GM23338 (cell line): ENCODE measurements around the gene CYP3A7. TPM values are rescaled to one million over a fixed set of nuclear protein-coding genes. Genes with fewer than 3 reads are reported as not detected.

Experiments
- ATAC-seq: fragments of 200-7000 bp; cut with Tn5 transposase; 3 replicates; pipeline ENCODE4 v1.9.1; 2020
- DNase-seq: peaks from one replicate; pipeline ENCODE4 v3.0.0-alpha.2; 2015; ENCODE audit warnings: low spot score
- H2AFZ ChIP-seq: fragments of 200-600 bp; sonication (generic); 2 replicates; pipeline ENCODE4 v1.8.0; 2016; ENCODE audit warnings: antibody characterized with exemption, mild to moderate bottlenecking, moderate library complexity
- H3F3A ChIP-seq: fragments of 200-600 bp; sonication (generic); replicated peaks from 2 replicates; pipeline ENCODE4 v1.8.0; 2017; ENCODE audit warnings: antibody characterized with exemption, mixed run types, low read depth
- H3K27ac ChIP-seq: fragments of 200-600 bp; sonication (generic); 2 replicates; pipeline ENCODE4 v1.6.1; 2016; ENCODE audit warnings: low read depth
- H3K27me3 ChIP-seq: fragments of 200-600 bp; sonication (generic); 2 replicates; pipeline ENCODE4 v1.8.0; 2016; ENCODE audit warnings: mild to moderate bottlenecking, mixed run types, moderate library complexity; ENCODE audit not compliant: insufficient read depth
- H3K36me3 ChIP-seq: fragments of 200-600 bp; sonication (generic); 2 replicates; pipeline ENCODE4 v1.8.0; 2016; ENCODE audit warnings: mild to moderate bottlenecking; ENCODE audit not compliant: insufficient read depth
- H3K4me1 ChIP-seq: fragments of 200-600 bp; sonication (generic); 2 replicates; pipeline ENCODE4 v1.8.0; 2016; ENCODE audit warnings: mild to moderate bottlenecking, moderate library complexity; ENCODE audit not compliant: insufficient read depth
- H3K4me2 ChIP-seq: fragments of 200-600 bp; sonication (generic); 2 replicates; pipeline ENCODE4 v1.7.1; 2017; ENCODE audit warnings: mixed run types
- H3K4me3 ChIP-seq: fragments of 200-600 bp; sonication (generic); 2 replicates; pipeline ENCODE4 v1.6.1; 2016; ENCODE audit warnings: mixed run types
- H3K79me2 ChIP-seq: fragments of 200-600 bp; sonication (generic); replicated peaks from 2 replicates; pipeline ENCODE4 v1.8.0; 2017; ENCODE audit warnings: mild to moderate bottlenecking; ENCODE audit not compliant: insufficient read depth
- H3K9me2 ChIP-seq: fragments of 200-600 bp; sonication (generic); 2 replicates; pipeline ENCODE4 v1.8.0; 2017; ENCODE audit not compliant: insufficient read depth
- H4K20me1 ChIP-seq: fragments of 200-600 bp; sonication (generic); replicated peaks from 2 replicates; pipeline ENCODE4 v1.8.0; 2017; ENCODE audit warnings: mild to moderate bottlenecking; ENCODE audit not compliant: insufficient read depth
- H3K27ac Mint-ChIP-seq: 2 replicates; pipeline ENCODE4 v1.8.0; 2020; ENCODE audit warnings: inconsistent platforms, mild to moderate bottlenecking, moderate library complexity, mixed read lengths
- H3K27me3 Mint-ChIP-seq: 3 replicates; pipeline ENCODE4 v1.8.0; 2022; ENCODE audit warnings: low read depth, mild to moderate bottlenecking, moderate library complexity, mixed read lengths, inconsistent platforms; ENCODE audit not compliant: insufficient read depth, poor library complexity
- H3K36me3 Mint-ChIP-seq: 3 replicates; pipeline ENCODE4 v1.8.0; 2021; ENCODE audit warnings: low read depth, mild to moderate bottlenecking, inconsistent platforms, moderate library complexity, mixed read lengths
- H3K4me1 Mint-ChIP-seq: 3 replicates; pipeline ENCODE4 v1.8.0; 2020; ENCODE audit warnings: mild to moderate bottlenecking, inconsistent platforms, mixed read lengths
- H3K4me3 Mint-ChIP-seq: 3 replicates; pipeline ENCODE4 v1.8.0; 2021; ENCODE audit warnings: moderate library complexity, mild to moderate bottlenecking, inconsistent platforms, mixed read lengths
- H3K9me3 Mint-ChIP-seq: 3 replicates; pipeline ENCODE4 v1.8.0; 2020; ENCODE audit warnings: moderate library complexity, mild to moderate bottlenecking, inconsistent platforms, mixed read lengths
- CREB1 ChIP-seq: fragments of 250-450 bp; sonication (Bioruptor Pico); IDR thresholded peaks from 2 replicates; pipeline ENCODE4 v1.5.0; 2020; ENCODE audit warnings: low read depth, mild to moderate bottlenecking, moderate library complexity
- ETS1 ChIP-seq: IDR thresholded peaks from 2 replicates; pipeline ENCODE4 v1.6.1; 2016; ENCODE audit warnings: antibody characterized with exemption
- EZH2 ChIP-seq: fragments of 200-600 bp; sonication (generic); IDR thresholded peaks from one replicate; pipeline ENCODE4 v1.8.0; 2017; ENCODE audit warnings: antibody characterized with exemption, mild to moderate bottlenecking, low read depth; ENCODE audit not compliant: unreplicated experiment
- EZH2phosphoT487 ChIP-seq: fragments of 200-600 bp; sonication (generic); IDR thresholded peaks from one replicate; pipeline ENCODE4 v1.8.1; 2018; ENCODE audit warnings: antibody characterized with exemption; ENCODE audit not compliant: unreplicated experiment
- JUNB ChIP-seq: IDR thresholded peaks from one replicate; pipeline ENCODE4 v1.6.1; 2016; ENCODE audit warnings: antibody characterized with exemption; ENCODE audit not compliant: unreplicated experiment
- NANOG ChIP-seq: IDR thresholded peaks from 2 replicates; pipeline ENCODE4 v1.6.1; 2016; ENCODE audit warnings: antibody characterized with exemption, borderline replicate concordance
- POLR2AphosphoS5 ChIP-seq: IDR thresholded peaks from 2 replicates; pipeline ENCODE4 v1.6.1; 2016; ENCODE audit warnings: antibody characterized with exemption, low read depth
- STAT1 ChIP-seq: IDR thresholded peaks from one replicate; pipeline ENCODE4 v1.6.1; 2016; ENCODE audit warnings: antibody characterized with exemption; ENCODE audit not compliant: unreplicated experiment
- ZNF114 ChIP-seq: fragments of 250-450 bp; sonication (Bioruptor Pico); IDR thresholded peaks from 2 replicates; pipeline ENCODE4 v1.5.0; 2020; ENCODE audit warnings: mild to moderate bottlenecking, moderate library complexity
- ZNF331 ChIP-seq: fragments of 250-450 bp; sonication (Bioruptor Pico); IDR thresholded peaks from 2 replicates; pipeline ENCODE4 v1.5.0; 2020; ENCODE audit warnings: low read depth, mild to moderate bottlenecking, moderate library complexity
- polyA plus RNA-seq: library from polyadenylated mRNA; unstranded; fragments of >200 nt; fragmentation: Nextera tagmentation; extraction: Ambion mirVana; gene quantifications from 2 replicates; pipeline ENCODE4 v1.2.1, GENCODE V29; 2016
- total RNA-seq: library from RNA; depleted of rRNA; stranded (reverse); fragments of >200 nt; shearing (Covaris generic); gene quantifications from 2 replicates; pipeline ENCODE4 v1.2.3, GENCODE V29; 2014
- TF ChIP-seq, protein P1 (sequence below): IDR thresholded peaks from one replicate; pipeline ENCODE4 v1.6.1; 2018; ENCODE audit warnings: antibody characterized with exemption; ENCODE audit not compliant: unreplicated experiment
- TF ChIP-seq, protein P2 (sequence below): fragments of 250-450 bp; sonication (Bioruptor Pico); IDR thresholded peaks from 2 replicates; pipeline ENCODE4 v1.5.0; 2020; ENCODE audit warnings: mild to moderate bottlenecking, moderate library complexity
- TF ChIP-seq, protein P3 (sequence below), 2 experiments: fragments of 200-600 bp in 1 of 2; sonication (generic) in 1 of 2; conservative IDR thresholded peaks; 2 replicates each; pipeline versions ENCODE4 v1.5.1 to v1.6.1; 2016 to 2017; ENCODE audit warnings: antibody characterized with exemption in 2 of 2, low read depth in 2 of 2, mild to moderate bottlenecking in 2 of 2, moderate library complexity in 1 of 2

CYP3A7 gene
- total and polyA plus RNA-seq, 2 experiments from 2014 or later: 0.19 TPM; not detected in 1

DNA sequence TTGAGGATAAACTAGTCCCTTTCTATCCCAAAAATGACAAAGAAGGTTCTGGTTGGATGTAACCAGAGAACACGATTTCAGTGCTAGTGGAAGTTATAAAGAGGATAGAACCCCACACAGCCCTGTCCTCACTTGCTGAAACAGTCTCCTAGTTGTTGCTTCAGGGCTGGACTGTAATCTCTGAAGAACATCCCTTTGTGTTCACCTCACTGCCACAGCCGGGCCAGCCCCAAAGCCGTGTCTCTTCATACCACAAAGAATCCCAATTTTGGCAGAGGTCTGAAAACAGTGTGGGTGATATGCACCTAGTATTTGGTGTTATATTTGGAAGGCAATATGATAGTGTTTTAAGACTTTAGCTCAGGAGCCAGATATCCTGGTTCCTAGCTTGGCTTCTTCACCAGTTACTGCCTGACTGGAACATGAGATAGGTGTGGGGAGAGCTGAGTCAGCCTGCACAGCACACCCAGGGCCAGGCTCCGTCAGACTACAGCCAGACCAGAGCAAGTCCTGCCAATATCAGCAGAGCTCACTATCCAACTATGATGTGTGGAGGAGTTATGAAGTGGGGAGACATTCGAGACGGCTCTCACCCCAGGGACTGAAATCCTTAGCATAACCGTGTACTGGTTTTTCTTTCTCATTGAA, 27.8 kb upstream of the CYP3A7 start (continued):
- TF ChIP-seq NANOG (no peak), ZNF114 (CRISPR knock-in tag) (no peak), EZH2phosphoT487 (no peak), ZNF331 (CRISPR knock-in tag) (no peak), STAT1 (no peak), EZH2 (no peak)

GRCh38 chr7:99755085-99755484, 20.1 kb upstream of the CYP3A7 start:
- Histone ChIP-seq H3K4me3 (no peak overlapping the region), H3K79me2 (no peaks in the 10 kb centered on the region), H3K27ac (no peak overlapping the region), H3K9me2 (no peaks in the 10 kb centered on the region; the same call in 1 of the 2 replicates), H2AFZ (no peak overlapping the region), H3F3A (no peaks in the 10 kb centered on the region), H3K4me1 (no peaks in the 10 kb centered on the region), H3K27me3 (no peaks in the 10 kb centered on the region), H3K36me3 (no peaks in the 10 kb centered on the region), H4K20me1 (no peaks in the 10 kb centered on the region), H3K4me2 (no peak overlapping the region)
- Mint-ChIP-seq H3K27ac (no peak overlapping the region), H3K9me3 (no peaks in the 10 kb centered on the region), H3K36me3 (no peaks in the 10 kb centered on the region), H3K4me3 (no peak overlapping the region), H3K27me3 (peaks cover 3% of the 10 kb centered on the region), H3K4me1 (peaks cover 4% of the 10 kb centered on the region; the same call in 2 of the 3 replicates)
- DNase-seq (no peak), ATAC-seq (no peak)
- no peak for TF ChIP-seq EZH2
- no peak for TF ChIP-seq CREB1 (CRISPR knock-in tag)
- no peak for TF ChIP-seq POLR2AphosphoS5
- no peak for TF ChIP-seq NANOG
- no peak for TF ChIP-seq EZH2phosphoT487
- TF ChIP-seq ETS1: no peak
- no peak for TF ChIP-seq JUNB
- TF ChIP-seq, protein P1, sequence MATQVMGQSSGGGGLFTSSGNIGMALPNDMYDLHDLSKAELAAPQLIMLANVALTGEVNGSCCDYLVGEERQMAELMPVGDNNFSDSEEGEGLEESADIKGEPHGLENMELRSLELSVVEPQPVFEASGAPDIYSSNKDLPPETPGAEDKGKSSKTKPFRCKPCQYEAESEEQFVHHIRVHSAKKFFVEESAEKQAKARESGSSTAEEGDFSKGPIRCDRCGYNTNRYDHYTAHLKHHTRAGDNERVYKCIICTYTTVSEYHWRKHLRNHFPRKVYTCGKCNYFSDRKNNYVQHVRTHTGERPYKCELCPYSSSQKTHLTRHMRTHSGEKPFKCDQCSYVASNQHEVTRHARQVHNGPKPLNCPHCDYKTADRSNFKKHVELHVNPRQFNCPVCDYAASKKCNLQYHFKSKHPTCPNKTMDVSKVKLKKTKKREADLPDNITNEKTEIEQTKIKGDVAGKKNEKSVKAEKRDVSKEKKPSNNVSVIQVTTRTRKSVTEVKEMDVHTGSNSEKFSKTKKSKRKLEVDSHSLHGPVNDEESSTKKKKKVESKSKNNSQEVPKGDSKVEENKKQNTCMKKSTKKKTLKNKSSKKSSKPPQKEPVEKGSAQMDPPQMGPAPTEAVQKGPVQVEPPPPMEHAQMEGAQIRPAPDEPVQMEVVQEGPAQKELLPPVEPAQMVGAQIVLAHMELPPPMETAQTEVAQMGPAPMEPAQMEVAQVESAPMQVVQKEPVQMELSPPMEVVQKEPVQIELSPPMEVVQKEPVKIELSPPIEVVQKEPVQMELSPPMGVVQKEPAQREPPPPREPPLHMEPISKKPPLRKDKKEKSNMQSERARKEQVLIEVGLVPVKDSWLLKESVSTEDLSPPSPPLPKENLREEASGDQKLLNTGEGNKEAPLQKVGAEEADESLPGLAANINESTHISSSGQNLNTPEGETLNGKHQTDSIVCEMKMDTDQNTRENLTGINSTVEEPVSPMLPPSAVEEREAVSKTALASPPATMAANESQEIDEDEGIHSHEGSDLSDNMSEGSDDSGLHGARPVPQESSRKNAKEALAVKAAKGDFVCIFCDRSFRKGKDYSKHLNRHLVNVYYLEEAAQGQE: no peak
- no peak for TF ChIP-seq STAT1
- TF ChIP-seq, protein P2, sequence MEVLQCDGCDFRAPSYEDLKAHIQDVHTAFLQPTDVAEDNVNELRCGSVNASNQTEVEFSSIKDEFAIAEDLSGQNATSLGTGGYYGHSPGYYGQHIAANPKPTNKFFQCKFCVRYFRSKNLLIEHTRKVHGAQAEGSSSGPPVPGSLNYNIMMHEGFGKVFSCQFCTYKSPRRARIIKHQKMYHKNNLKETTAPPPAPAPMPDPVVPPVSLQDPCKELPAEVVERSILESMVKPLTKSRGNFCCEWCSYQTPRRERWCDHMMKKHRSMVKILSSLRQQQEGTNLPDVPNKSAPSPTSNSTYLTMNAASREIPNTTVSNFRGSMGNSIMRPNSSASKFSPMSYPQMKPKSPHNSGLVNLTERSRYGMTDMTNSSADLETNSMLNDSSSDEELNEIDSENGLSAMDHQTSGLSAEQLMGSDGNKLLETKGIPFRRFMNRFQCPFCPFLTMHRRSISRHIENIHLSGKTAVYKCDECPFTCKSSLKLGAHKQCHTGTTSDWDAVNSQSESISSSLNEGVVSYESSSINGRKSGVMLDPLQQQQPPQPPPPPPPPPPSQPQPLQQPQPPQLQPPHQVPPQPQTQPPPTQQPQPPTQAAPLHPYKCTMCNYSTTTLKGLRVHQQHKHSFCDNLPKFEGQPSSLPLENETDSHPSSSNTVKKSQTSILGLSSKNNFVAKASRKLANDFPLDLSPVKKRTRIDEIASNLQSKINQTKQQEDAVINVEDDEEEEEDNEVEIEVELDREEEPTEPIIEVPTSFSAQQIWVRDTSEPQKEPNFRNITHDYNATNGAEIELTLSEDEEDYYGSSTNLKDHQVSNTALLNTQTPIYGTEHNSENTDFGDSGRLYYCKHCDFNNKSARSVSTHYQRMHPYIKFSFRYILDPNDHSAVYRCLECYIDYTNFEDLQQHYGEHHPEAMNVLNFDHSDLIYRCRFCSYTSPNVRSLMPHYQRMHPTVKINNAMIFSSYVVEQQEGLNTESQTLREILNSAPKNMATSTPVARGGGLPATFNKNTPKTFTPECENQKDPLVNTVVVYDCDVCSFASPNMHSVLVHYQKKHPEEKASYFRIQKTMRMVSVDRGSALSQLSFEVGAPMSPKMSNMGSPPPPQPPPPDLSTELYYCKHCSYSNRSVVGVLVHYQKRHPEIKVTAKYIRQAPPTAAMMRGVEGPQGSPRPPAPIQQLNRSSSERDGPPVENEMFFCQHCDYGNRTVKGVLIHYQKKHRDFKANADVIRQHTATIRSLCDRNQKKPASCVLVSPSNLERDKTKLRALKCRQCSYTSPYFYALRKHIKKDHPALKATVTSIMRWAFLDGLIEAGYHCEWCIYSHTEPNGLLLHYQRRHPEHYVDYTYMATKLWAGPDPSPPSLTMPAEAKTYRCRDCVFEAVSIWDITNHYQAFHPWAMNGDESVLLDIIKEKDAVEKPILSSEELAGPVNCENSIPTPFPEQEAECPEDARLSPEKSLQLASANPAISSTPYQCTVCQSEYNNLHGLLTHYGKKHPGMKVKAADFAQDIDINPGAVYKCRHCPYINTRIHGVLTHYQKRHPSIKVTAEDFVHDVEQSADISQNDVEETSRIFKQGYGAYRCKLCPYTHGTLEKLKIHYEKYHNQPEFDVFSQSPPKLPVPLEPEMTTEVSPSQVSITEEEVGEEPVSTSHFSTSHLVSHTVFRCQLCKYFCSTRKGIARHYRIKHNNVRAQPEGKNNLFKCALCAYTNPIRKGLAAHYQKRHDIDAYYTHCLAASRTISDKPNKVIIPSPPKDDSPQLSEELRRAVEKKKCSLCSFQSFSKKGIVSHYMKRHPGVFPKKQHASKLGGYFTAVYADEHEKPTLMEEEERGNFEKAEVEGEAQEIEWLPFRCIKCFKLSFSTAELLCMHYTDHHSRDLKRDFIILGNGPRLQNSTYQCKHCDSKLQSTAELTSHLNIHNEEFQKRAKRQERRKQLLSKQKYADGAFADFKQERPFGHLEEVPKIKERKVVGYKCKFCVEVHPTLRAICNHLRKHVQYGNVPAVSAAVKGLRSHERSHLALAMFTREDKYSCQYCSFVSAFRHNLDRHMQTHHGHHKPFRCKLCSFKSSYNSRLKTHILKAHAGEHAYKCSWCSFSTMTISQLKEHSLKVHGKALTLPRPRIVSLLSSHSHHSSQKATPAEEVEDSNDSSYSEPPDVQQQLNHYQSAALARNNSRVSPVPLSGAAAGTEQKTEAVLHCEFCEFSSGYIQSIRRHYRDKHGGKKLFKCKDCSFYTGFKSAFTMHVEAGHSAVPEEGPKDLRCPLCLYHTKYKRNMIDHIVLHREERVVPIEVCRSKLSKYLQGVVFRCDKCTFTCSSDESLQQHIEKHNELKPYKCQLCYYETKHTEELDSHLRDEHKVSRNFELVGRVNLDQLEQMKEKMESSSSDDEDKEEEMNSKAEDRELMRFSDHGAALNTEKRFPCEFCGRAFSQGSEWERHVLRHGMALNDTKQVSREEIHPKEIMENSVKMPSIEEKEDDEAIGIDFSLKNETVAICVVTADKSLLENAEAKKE (CRISPR knock-in tag): no peak
- TF ChIP-seq, protein P3, sequence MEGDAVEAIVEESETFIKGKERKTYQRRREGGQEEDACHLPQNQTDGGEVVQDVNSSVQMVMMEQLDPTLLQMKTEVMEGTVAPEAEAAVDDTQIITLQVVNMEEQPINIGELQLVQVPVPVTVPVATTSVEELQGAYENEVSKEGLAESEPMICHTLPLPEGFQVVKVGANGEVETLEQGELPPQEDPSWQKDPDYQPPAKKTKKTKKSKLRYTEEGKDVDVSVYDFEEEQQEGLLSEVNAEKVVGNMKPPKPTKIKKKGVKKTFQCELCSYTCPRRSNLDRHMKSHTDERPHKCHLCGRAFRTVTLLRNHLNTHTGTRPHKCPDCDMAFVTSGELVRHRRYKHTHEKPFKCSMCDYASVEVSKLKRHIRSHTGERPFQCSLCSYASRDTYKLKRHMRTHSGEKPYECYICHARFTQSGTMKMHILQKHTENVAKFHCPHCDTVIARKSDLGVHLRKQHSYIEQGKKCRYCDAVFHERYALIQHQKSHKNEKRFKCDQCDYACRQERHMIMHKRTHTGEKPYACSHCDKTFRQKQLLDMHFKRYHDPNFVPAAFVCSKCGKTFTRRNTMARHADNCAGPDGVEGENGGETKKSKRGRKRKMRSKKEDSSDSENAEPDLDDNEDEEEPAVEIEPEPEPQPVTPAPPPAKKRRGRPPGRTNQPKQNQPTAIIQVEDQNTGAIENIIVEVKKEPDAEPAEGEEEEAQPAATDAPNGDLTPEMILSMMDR (conservative IDR thresholded peaks at IDR 0.05; ENCODE audit: low read depth in 2 of 2): no peak
